Measurements from ENCODE around the gene ACSM6. TPM values are rescaled to one million over a fixed set of nuclear protein-coding genes. Genes with fewer than 3 reads are reported as not detected.

ACSM6 gene
- total RNA-seq, 1 donor from 2014 or later: not detected

- no peaks in the 10 kb centered on the region for H3K9me3 Mint-ChIP-seq (ENCODE audit: unreplicated experiment)
- H3K36me3 Mint-ChIP-seq (ENCODE audit: unreplicated experiment): no peaks in the 10 kb centered on the region
- TF ChIP-seq CTCF (IDR thresholded peaks at IDR 0.05): no peak
- H3K27ac Mint-ChIP-seq (ENCODE audit: unreplicated experiment): no peak overlapping the region
- no peaks in the 10 kb centered on the region for H3K27me3 Mint-ChIP-seq (ENCODE audit: unreplicated experiment)
- no peak overlapping the region for H3K4me3 Mint-ChIP-seq (ENCODE audit: unreplicated experiment)
- peaks cover 16% of the 10 kb centered on the region for H3K4me1 Mint-ChIP-seq (ENCODE audit: unreplicated experiment)
- DNase-seq (ENCODE audit: extremely low spot score, unreplicated experiment): no peak
These were observed 17.7 kb downstream of the ACSM6 start for GRCh38 chr10:95211606-95212279.

- Mint-ChIP-seq H3K27me3 (ENCODE audit: unreplicated experiment) (no peaks in the 10 kb centered on the region), H3K9me3 (ENCODE audit: unreplicated experiment) (no peaks in the 10 kb centered on the region), H3K4me3 (ENCODE audit: unreplicated experiment) (no peak overlapping the region), H3K4me1 (ENCODE audit: unreplicated experiment) (peaks cover 26% of the 10 kb centered on the region), H3K36me3 (ENCODE audit: unreplicated experiment) (no peaks in the 10 kb centered on the region), H3K27ac (ENCODE audit: unreplicated experiment) (no peak overlapping the region)
- no peak for DNase-seq (ENCODE audit: extremely low spot score, unreplicated experiment)
- no peak for TF ChIP-seq CTCF (IDR thresholded peaks at IDR 0.05)
These were observed 20.3 kb downstream of the ACSM6 start for GRCh38 chr10:95214369-95214768.

GRCh38 chr10:95214793-95215192 lies 20.8 kb downstream of the ACSM6 start:
- Mint-ChIP-seq H3K27ac (ENCODE audit: unreplicated experiment) (no peak overlapping the region), H3K4me3 (ENCODE audit: unreplicated experiment) (no peak overlapping the region), H3K27me3 (ENCODE audit: unreplicated experiment) (no peaks in the 10 kb centered on the region), H3K4me1 (ENCODE audit: unreplicated experiment) (peaks cover 26% of the 10 kb centered on the region), H3K36me3 (ENCODE audit: unreplicated experiment) (no peaks in the 10 kb centered on the region), H3K9me3 (ENCODE audit: unreplicated experiment) (no peaks in the 10 kb centered on the region)
- TF ChIP-seq CTCF (IDR thresholded peaks at IDR 0.05): no peak
- DNase-seq (ENCODE audit: extremely low spot score, unreplicated experiment): no peak

GRCh38 chr10:95217476-95217875 lies 23.4 kb downstream of the ACSM6 start:
- no peak overlapping the region for H3K4me3 Mint-ChIP-seq (ENCODE audit: unreplicated experiment)
- H3K36me3 Mint-ChIP-seq (ENCODE audit: unreplicated experiment): no peaks in the 10 kb centered on the region
- peaks cover 49% of the 10 kb centered on the region for H3K4me1 Mint-ChIP-seq (ENCODE audit: unreplicated experiment)
- no peaks in the 10 kb centered on the region for H3K27me3 Mint-ChIP-seq (ENCODE audit: unreplicated experiment)
- TF ChIP-seq CTCF (IDR thresholded peaks at IDR 0.05): no peak
- no peak for DNase-seq (ENCODE audit: extremely low spot score, unreplicated experiment)
- H3K9me3 Mint-ChIP-seq (ENCODE audit: unreplicated experiment): no peaks in the 10 kb centered on the region
- H3K27ac Mint-ChIP-seq (ENCODE audit: unreplicated experiment): no peak overlapping the region

GRCh38 chr10:95220539-95220938 lies 26.5 kb downstream of the ACSM6 start:
- no peak for TF ChIP-seq CTCF (IDR thresholded peaks at IDR 0.05)
- Mint-ChIP-seq H3K27me3 (ENCODE audit: unreplicated experiment) (no peaks in the 10 kb centered on the region), H3K4me3 (ENCODE audit: unreplicated experiment) (no peak overlapping the region), H3K9me3 (ENCODE audit: unreplicated experiment) (peaks cover 6% of the 10 kb centered on the region), H3K4me1 (ENCODE audit: unreplicated experiment) (peaks cover 40% of the 10 kb centered on the region), H3K36me3 (ENCODE audit: unreplicated experiment) (no peaks in the 10 kb centered on the region), H3K27ac (ENCODE audit: unreplicated experiment) (no peak overlapping the region)
- no peak for DNase-seq (ENCODE audit: extremely low spot score, unreplicated experiment)
